ENCODE data around the gene MME. TPM values are rescaled to one million over a fixed set of nuclear protein-coding genes. Genes with fewer than 3 reads are reported as not detected.

Gene MME
- total and polyA plus RNA-seq, 4 donors = 4.1 to 20.7 (median 9.5) TPM

GRCh38 chr3:155208183-155208800, 128.2 kb downstream of the MME start:
- no peak overlapping the region for H3K9ac ChIP-seq (ENCODE audit: low read depth in 1 of 2, low read length in 2 of 2)
- no peak overlapping the region for H3K4me3 ChIP-seq (ENCODE audit: low read depth in 1 of 3, low read length in 3 of 3)
- H3K9me3 ChIP-seq (ENCODE audit: control insufficient read depth in 4 of 4, low read length in 3 of 4) = no peaks in the 10 kb centered on the region
- TF ChIP-seq RXRA (IDR thresholded peaks at IDR 0.05) = no peak
- TF ChIP-seq TAF1 (conservative IDR thresholded peaks at IDR 0.05) = no peak
- no peak for TF ChIP-seq FOXA1 (IDR thresholded peaks at IDR 0.05)
- no peak for TF ChIP-seq SP1 (IDR thresholded peaks at IDR 0.05)
- no peak for TF ChIP-seq HNF4G (IDR thresholded peaks at IDR 0.05)
- TF ChIP-seq ZBTB33 (IDR thresholded peaks at IDR 0.05) = no peak
- no peak for TF ChIP-seq HNF4A (conservative IDR thresholded peaks at IDR 0.05)
- TF ChIP-seq NR2F2 (IDR thresholded peaks at IDR 0.05) = no peak
- TF ChIP-seq, protein P1, sequence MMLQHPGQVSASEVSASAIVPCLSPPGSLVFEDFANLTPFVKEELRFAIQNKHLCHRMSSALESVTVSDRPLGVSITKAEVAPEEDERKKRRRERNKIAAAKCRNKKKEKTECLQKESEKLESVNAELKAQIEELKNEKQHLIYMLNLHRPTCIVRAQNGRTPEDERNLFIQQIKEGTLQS (IDR thresholded peaks at IDR 0.05) = no peak
- TF ChIP-seq GABPA (IDR thresholded peaks at IDR 0.05 in 1 of 2, conservative IDR thresholded peaks at IDR 0.05 in 1 of 2) = no peak
- no peak for TF ChIP-seq RAD21 (IDR thresholded peaks at IDR 0.05)
- TF ChIP-seq MAX (IDR thresholded peaks at IDR 0.05) = no peak
- TF ChIP-seq CTCF (IDR thresholded peaks at IDR 0.05; ENCODE audit: low read depth, low read length, missing input control) = no peak
- no peak for TF ChIP-seq JUND (IDR thresholded peaks at IDR 0.05)
- TF ChIP-seq YY1 (IDR thresholded peaks at IDR 0.05) = no peak
- TF ChIP-seq, protein P2, sequence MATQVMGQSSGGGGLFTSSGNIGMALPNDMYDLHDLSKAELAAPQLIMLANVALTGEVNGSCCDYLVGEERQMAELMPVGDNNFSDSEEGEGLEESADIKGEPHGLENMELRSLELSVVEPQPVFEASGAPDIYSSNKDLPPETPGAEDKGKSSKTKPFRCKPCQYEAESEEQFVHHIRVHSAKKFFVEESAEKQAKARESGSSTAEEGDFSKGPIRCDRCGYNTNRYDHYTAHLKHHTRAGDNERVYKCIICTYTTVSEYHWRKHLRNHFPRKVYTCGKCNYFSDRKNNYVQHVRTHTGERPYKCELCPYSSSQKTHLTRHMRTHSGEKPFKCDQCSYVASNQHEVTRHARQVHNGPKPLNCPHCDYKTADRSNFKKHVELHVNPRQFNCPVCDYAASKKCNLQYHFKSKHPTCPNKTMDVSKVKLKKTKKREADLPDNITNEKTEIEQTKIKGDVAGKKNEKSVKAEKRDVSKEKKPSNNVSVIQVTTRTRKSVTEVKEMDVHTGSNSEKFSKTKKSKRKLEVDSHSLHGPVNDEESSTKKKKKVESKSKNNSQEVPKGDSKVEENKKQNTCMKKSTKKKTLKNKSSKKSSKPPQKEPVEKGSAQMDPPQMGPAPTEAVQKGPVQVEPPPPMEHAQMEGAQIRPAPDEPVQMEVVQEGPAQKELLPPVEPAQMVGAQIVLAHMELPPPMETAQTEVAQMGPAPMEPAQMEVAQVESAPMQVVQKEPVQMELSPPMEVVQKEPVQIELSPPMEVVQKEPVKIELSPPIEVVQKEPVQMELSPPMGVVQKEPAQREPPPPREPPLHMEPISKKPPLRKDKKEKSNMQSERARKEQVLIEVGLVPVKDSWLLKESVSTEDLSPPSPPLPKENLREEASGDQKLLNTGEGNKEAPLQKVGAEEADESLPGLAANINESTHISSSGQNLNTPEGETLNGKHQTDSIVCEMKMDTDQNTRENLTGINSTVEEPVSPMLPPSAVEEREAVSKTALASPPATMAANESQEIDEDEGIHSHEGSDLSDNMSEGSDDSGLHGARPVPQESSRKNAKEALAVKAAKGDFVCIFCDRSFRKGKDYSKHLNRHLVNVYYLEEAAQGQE (IDR thresholded peaks at IDR 0.05) = no peak
- H3K27ac ChIP-seq (ENCODE audit: low read depth in 1 of 2, low read length in 2 of 2) = no peak overlapping the region
- DNase-seq (ENCODE audit: low spot score) = no peak
- H3K27me3 ChIP-seq (ENCODE audit: control insufficient read depth in 4 of 4, insufficient read depth in 4 of 4, low read length in 3 of 4) = no peaks in the 10 kb centered on the region
- no peaks in the 10 kb centered on the region for H3K4me1 ChIP-seq (ENCODE audit: control insufficient read depth in 4 of 4, insufficient read depth in 4 of 4, low read length in 3 of 4)
- H3K36me3 ChIP-seq (ENCODE audit: control insufficient read depth in 4 of 4, insufficient read depth in 3 of 4, low read depth in 1 of 4, low read length in 3 of 4) = no peaks in the 10 kb centered on the region
- WGBS = 77% methylated on average over 4 of the region's 4 CpGs

Measured in liver (tissue), 9 donors.